CD4-positive, alpha-beta T cell treated with Interleukin-1 beta for 1 hour (primary cell): ENCODE results near the gene MAD1L1.
A peak's percentile ranks its signal among the peaks of the same experiment; 100 is the strongest.

Source experiments
- DNase-seq, 2 donors: peaks; one replicate each; pipeline ENCODE4 v3.0.0-alpha.2; 2020 to 2022

Gene MAD1L1

DNA sequence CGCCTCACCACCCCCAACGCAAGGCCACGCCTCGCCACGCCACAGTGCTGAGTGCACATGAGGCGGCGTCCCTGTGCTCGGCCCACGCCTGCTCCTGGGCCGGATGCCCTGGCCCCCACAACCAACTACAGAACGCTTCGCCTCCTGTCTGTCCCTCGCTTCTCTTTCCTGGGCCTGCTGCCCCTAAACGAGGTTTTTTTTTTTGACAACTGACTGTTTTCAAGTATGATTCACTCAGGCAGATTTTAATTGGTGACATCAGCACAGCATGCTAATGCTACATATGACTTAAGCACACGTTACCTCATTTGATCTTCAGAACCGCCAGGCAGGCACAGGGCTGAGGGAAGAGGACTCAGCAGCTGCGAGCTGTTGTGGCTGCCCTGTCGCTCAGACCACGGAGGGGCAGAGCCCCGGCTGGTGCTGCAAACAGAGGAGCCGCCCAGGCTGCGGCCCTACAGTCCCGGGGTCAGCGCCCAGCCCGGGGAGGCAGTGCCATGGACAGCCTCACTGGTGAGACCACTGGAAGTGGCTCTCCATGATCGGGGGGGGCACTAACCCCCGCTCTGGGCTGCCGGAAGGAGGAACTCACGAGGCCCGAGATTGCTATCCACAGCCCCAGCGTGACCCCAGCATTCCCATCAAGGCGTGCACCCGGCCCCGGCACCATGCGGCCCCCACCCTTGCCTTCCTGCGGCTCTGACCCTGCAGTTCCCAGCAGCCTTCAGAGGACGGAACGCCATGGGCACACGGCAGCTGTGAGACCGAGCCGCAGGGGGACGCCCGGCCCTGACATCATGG, 212.8 kb downstream of the MAD1L1 start:
- DNase-seq, result peak; percentile 32 to 81

DNA sequence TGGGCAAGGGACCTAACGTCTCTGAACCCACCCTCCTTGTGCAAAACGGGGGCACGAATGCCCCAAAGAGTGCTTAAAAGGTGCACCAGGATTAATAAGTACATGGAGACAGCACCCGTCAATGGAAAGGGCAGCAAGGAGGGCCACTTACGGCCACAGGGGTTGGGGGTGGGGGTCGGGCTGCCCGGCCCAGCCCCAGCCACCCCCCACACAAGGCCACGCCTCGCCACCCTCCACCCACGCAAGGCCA, 213.4 kb downstream of the MAD1L1 start:
- no peak for DNase-seq

DNA sequence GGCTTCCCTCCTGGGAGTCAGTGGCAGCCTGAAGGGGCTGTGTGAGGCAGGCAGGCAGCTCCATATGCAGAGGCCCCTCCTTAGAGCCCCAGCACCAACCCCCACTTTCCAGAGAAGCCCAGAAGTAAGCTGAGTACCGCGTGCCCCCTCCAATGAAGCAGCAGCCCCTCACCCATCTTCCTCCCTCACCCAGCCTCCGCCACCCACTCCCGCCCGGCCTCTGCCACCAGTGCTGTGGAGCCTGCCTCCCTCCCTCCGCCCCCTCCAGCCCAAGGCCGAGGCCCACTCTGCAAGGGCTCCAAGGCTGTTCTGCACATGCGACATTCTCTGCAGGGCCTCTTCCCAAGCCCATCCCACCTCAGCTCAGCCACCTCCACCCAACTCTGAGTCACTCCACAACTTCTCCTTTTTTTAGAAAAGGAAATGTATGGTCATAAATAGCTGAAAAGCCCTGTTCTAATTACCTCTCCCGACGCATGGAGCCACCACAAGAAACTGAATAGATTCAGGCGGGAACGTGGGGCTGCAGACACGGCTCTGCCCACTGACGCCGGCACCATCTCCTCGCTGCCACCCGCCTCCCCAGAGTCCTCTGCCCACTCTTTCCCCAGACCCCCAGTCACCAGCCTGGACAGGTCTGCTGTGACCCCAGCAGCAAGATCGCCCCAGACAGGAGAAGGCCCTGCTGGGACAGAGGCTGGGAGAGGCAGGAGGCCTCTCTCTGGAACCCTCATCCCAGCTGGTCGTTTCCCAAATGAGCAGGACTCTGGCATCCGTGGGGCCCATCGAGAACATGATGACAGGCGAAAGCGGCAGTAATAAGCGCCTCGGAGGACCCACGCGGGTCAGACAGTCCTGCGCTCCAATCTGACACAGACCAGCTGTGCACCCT, 213.9 kb downstream of the MAD1L1 start:
- DNase-seq, result peak in 1 of 2 donors; percentile 63

DNA sequence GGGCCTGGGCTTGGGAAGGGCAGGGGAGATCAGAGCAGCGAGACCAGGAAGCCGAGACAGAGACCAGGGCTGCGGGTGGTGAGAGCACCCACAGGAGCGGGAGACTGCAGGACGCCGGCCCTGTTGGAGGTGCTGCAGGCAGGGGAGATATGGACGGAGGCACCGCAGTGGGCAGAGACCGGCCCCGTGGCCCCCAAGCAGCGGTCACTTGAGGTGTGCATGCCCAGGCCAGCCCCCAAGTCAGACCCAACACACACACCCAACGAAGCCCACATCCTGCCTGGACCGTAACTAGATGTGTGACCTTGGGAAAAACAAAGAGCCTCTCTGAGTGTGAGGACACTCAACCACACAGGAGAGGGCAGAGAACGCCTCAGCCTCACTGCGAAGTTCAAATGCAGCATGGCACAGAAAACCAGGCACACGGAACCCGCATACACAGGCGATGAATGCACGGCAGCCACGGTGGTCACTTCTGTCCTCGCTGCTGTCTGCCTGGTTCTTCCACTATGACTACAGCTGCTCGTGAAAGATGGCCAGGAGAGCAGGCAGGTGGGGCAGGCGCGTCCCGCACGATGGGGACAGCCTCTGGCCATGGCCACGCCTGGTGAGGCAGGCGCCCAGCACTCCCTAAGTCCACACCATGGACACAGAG, 214.7 kb downstream of the MAD1L1 start:
- no peak for DNase-seq

DNA sequence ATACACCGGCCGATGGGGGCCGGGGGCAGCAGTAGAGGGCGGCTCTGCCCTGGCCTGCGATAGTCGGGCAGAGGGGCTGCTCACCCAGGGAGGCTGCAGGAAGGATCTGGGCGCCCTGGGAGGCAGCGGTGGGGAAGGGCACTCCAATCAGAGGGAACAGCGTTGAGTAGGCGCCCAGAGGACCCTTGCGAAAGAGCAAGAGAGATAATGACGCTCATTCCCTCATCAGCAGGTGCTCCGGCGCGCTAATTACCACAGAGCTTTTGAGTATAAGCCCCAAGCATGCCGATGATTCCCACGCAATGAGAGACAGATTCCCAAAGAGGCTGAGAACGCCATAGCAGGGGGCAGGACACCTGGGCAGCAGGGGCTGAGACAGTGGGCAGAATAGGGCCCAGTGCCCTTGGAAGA, 215.3 kb downstream of the MAD1L1 start:
- DNase-seq, result no peak

DNA sequence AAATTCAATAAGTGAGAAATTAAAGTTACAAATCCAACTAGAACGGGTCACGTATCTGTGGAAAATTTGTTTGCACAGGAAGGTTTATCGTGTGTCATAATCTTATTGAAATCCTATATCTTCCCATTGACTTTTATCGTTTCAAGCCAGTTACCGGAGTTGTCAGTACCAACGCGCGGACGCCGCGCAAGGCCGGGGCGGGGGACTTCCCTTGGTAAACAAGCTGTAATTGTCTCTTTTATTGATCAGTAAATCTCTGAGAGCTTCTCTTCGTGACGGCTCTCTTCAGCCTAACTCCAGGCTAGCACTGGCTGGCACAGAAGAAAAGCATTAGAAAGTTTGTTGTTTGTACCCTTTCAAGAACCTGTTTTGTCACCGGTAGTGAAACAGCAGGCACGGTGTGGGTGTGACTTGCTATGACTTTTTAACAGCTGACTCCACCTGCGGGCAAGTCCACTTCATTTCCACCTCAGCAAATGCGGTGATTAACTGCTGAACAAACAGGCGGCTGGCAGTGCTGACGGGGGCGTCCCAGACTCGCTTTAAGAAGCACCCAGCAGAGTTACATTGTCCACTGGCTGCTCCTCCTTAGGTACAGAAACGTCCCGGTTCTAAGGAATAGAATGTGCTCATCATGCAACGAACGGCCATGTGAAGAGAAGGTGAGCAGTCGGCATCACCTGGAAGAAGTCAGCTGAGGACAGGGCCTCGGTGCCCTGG, 215.8 kb downstream of the MAD1L1 start:
- no peak for DNase-seq

DNA sequence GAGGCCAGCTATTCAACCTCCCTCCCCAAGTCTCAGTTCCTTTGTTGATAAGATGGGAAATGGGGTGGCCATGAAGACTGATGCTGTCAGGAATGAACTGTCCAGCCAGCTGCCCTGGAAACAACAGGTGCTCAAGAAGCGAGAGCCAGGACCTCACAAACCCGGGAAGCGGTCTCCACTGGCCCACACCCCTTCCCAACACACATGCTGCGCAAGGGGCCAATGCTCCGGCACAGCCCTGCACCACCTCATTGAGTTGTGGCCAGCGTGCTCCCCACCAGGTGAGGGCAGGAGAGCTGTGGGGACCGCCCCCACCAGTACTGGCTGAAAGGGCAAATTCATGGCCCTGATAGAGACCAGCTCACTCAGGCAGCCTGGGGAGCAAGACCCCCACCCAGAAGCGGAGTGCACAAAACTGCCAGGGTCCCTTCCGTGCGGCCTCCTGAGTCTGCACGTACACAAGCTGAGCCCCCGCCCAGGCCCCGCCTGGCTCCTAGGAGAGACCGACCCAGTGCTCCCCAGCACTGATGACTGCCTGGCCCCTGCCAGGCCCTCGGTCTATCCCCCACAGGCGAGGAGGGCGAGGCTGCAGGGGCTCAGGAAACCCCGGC, 216.6 kb downstream of the MAD1L1 start:
- DNase-seq, result no peak

DNA sequence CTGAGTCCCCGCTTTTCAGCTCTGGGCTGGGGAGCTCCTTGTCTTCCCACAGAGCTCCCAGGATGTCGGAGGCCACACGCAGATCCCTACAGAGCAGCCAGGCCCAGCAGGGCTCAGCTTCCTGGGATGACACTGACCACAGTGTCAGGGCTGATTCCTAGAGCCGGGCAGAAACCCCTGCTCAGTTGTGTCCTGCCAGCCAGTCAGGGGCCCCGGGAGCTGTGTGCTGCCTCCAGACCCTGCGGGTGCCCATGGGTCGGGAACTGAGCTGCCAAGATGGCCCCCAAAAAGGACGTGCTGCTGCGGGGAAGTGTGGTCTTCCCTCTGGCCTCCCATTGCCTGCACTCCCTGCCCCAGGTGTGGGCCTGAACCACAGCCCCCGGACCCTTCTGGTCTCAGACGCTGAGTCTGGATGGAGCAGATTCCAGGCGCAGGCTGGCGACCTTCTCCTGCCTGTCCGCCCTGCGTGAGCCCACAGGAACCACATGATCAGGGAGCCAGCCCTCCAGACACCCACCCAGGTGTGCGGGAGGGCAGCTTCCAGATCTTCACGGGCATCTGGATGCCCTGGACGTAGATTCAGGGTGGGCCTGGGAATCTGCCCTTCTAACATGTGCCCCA, 217.4 kb downstream of the MAD1L1 start:
- DNase-seq, result no peak

DNA sequence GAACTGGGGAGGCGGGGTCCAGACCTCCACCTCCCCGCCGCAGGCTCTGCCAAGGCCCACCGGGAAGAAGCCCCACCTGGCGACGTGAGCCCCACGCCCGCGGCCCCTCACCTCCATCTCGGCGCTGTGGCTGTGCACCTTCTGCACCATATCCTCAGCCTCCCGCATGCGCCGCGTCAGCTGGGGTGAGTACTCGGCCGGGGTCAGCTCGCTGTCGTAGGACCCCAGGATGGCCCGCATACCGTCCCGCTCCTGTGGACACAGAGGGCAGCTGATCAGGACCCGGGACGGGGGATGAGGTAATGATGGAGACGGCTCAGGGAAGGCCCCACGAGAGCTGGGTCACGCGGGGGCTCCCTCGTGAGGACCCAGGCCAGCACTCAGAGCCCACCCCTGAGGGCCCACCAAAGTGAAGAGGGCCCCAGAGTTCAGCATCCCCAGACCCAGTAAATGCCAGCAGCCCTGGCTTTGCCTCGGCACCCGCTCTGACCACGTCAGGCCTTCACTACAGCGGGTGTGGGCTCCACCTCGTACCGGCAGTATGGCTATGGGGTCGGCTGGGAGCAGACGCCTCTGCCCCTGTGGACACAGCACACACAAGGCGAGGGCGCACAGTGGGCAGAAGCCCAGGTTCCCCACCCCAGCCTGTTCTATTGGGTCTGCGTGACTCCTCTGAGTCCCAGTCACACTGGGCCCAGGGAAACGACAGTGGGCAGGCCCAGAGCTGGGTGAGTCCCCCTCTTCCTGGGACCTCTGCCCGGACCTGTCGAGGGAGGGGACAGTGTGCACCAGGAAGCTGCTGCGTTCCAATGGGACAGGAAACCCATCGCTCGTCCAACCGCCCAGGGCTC, 218.1 kb downstream of the MAD1L1 start:
- DNase-seq, result no peak

DNA sequence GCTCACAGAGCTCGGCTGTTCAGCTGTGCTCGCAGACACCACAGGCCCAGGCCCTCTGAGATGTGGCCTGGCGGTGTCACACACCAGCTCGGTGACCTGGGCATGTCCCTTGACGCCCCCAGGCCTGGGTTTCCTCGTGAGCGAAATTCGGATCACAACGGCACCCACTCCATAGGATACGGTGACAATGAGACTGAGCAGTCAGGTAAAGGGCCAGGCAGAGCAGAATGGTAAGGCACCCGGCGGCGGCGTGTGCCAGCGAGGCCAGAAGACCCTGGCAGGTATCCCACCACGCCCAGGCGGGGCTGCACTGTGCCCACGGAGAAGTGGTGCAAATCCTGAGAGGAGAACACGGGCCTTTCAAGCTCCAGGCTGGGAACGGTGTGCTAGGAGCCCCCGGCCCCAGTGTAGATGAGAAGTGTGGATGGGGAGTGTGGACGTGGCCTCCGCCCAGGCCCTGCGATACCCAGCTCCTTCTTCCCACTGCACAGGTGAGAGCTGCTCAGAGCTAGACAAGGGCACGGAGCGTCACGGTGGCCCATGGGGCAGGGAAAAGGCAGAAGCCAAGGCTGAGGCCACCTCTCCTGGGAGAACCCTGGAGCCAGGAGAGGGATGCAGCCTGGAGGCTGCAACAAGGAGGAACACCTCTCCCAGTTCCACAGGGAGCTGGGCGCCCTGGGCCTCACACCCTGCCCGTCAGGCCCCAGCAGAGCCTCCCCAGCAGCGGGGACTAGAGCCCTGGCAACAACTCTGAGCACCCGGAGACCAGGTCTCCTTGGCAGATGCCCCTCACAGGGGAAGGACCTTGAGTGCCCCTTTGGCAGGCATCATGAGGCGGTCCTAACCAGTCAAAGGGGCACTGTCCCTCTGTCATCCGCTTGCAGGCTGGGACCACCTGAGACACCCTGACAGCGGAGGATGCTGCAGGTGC, 219.1 kb downstream of the MAD1L1 start:
- no peak for DNase-seq

DNA sequence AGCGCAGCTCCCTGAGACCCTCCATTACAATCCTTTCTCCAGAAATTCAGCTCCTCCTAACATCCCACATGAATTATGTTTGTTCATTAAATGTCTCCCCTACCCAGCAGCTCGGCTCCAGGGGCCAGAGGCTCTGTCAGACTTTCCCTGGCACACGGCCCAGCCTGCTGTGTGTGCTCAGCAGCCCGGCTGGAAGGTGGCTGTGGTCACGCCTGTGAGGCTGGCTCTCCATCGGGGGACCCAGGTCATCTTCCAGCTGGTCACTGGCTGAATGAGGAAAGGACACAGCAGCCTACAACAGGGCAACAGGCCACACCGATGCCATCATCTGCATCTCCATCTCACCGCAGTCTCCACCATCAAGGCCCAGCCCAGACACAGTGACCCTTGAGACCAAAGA, 219.8 kb downstream of the MAD1L1 start:
- DNase-seq, result no peak

DNA sequence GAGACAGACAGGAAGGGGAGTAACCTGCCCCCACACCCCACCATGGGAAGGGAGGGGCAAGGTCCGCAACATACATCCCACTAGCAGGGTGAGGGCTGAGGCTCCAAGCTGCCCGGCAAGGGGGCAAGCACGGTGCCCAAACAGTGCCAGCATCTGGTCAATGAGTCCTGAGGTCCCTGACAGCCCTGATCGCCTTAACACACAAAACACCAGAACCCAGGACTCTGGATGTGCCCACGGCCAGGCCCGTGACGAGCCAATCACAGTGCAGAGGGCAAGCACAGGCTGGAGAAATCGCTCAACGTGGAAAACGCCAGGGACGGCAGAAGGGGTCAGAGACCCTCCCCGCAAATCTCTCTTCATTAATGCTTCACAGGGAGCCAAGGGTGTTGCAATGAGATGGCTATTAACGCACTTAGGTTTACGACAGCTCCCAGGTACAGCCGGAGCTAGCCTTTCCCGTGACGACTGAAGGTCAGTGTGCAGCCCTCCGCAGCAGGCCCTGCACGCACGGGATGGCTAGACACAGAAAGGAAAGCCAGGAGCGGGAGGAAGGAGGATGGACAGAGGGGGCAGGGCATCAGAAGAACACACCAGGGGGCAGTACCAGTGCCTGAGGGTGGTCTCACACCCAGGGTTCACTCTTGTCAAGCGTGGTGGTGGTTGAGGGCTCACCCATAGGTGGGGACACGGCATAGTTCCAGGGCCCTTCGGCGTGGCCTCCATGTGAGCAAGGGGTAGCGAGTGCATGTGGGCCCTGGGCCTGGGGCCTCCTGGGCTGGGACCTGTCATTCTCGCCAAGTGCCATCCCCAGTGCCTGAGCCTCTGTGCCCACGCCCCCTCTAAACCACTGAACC, 220.5 kb downstream of the MAD1L1 start:
- no peak for DNase-seq

DNA sequence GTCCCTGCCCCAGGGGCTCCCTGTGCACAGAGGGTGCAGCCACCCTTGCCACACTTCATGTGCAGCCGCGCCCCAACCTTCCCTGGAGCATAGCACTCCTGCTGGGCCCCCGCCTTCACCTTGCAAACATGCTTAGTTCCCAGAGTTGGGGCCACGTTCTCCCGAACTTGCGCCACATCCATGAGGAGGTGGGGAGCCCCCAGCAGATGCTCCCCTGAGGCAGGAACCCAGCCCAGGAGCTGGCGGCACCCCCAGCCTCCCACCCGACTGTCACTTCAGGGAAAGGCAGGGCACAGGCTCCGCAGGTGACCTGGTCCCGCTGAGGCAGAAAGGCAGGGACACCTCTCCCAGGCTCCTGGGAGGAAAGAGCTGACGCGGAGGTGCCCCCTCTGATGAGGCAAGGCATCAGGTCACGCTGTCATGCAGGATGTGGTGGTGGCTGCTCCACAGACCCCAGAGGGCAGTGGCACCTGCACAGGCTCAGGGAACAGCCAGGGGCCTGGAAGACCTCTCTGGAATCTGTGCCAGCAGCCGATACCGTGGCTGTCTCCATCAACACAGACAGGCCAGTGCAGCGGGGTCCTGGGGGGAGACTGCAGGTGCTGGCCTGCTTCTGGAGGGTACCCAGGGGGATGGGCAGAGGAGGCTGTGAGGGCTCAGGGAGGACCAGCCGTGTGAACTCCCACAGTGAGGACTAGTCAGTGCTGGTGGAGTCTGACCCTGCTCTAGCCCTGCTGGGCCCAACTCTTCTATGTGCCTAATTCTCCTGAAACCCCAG, 221.3 kb downstream of the MAD1L1 start:
- no peak for DNase-seq

DNA sequence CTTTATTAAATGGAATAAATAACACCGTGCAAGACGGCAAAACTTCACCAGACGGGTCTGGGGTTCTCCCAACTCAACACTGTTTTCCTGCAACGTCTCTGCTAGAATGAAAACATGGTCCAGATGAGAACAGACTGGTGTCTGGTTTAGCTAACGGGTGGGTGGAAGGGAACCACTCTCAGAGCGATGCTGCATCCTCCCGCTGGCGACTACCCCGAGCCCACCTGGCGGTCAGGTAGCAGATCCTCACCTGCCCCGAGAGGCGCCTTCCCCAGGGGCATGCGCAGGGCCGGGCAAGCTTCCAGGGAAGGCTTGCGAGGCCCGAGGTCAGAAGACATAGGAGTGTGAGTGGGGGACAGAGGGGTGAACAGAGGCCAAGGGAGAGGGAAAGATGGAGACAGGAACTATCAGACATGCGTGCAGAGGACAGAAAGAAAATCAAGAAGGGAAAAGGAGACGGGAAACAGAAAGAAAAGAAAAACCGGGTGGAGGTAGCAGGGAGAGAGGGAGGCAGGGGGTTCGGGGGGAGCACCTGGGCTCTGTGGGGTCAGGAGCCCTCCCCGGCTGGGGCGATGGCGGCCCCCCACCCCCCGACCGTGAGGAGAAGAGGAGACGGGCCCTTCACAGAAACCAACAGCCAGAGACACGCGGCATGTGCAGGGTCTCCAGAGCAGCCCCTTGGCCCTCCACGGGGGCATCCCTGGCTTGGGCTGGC, 222.0 kb downstream of the MAD1L1 start:
- no peak for DNase-seq

DNA sequence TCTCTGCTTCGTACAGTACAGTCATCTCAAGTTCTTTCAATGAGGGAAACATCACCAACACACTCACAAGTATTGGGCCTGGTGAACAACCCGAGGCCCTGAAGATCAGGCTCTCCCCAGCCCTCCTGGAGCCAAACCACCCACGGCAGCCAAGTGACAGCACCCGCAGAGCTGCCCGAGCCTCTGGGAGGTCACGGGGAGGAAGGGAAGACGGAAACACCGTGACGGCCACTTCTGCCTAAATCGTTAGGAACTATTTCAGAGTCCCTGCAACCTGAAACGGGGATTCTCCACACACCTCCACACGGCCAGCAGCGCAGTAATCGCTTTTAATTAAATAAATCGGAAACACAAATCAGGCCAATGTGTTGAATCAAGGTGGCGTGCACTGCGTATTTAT, 222.6 kb downstream of the MAD1L1 start:
- DNase-seq, result no peak

DNA sequence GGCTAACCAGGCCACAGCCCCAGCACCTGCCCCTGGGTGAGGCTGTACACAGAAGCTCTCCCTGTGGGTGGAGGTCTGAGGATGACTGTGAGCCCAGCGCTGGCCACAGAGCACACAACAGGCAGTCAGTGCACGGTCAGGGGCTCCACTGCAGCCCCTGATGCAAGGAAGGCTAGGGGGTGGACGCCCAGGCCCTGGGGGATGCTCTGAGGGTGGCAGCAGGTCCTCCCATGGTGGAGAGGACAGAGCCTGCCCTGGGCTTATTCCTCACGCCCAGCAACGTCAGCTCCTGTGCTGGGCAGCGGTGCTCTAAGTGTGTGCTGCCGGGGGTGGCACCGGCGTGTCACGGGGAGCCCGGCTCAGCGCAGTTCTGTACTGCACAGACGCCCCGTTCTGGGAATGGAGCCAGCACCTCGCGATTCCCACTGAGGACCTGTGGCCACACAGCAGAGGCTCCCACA, 223.2 kb downstream of the MAD1L1 start:
- no peak for DNase-seq

DNA sequence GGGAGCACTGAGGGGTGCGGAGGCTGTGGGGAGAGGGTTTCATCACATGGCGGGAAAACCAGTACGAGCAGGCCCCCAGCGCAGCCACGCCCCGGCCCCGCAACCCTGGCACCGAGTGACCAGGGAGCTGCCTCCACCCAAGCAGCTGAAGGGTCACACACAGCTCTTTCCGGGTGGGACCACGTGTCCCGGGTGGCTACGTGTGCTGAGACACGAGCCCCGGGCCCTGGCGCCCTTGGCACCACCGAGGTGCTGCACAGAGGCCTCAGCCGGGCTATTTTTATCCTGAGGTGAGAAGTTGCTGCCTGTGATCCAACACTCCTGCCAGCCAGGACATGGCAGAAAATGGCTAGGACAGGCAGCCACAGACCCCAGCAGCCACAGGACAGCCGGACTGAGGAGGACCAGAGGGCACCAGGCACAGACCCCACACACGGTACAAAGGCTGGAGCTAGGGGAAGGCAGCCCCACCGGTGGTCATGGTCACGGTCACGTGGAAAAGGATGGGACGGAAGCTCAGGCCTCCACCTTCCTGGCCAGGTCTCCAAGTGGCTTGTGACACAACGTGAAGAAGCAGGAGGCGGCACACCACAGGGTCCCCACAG, 223.7 kb downstream of the MAD1L1 start:
- no peak for DNase-seq
